ENCODE results near the gene VAV3.
A peak's percentile ranks its signal among the peaks of the same experiment; 100 is the strongest.

The VAV3 gene

GRCh38 chr1:107866870-107867269 lies 98.1 kb downstream of the VAV3 start:
- H3K27me3 ChIP-seq (ENCODE audit: control insufficient read depth, low read length), result no peaks in the 10 kb centered on the region
- peaks cover 37% of the 10 kb centered on the region for H3K4me1 ChIP-seq (ENCODE audit: control insufficient read depth, low read length)
- no peak overlapping the region for H3K4me3 ChIP-seq (ENCODE audit: low read length)
- no peaks in the 10 kb centered on the region for H3K9me3 ChIP-seq (ENCODE audit: control insufficient read depth, insufficient read depth, low read length)
- no peak overlapping the region for H3K27ac ChIP-seq (ENCODE audit: low read depth, low read length)
- H3K79me2 ChIP-seq (ENCODE audit: control insufficient read depth, low read length), result no peaks in the 10 kb centered on the region
- H3K9me2 ChIP-seq (replicated peaks; ENCODE audit: control insufficient read depth, low read length), result no peaks in the 10 kb centered on the region
- TF ChIP-seq EZH2phosphoT487 (IDR thresholded peaks at IDR 0.05; ENCODE audit: borderline replicate concordance, low read length) (no peak), CTCF (IDR thresholded peaks at IDR 0.05; ENCODE audit: low read depth, low read length, poor library complexity, severe bottlenecking) (no peak)
- H4K20me1 ChIP-seq (ENCODE audit: control insufficient read depth, insufficient read depth, low read depth, low read length), result no peaks in the 10 kb centered on the region
- H3F3A ChIP-seq (ENCODE audit: control insufficient read depth, insufficient read depth), result no peaks in the 10 kb centered on the region
- H3K4me2 ChIP-seq (ENCODE audit: low read length), result no peak overlapping the region
- H3K36me3 ChIP-seq (ENCODE audit: control insufficient read depth, low read length), result no peaks in the 10 kb centered on the region

GRCh38 chr1:107865627-107866026 lies 99.4 kb downstream of the VAV3 start:
- Histone ChIP-seq H3K9me2 (replicated peaks; ENCODE audit: control insufficient read depth, low read length) (no peaks in the 10 kb centered on the region), H3K4me2 (ENCODE audit: low read length) (no peak overlapping the region), H3K79me2 (ENCODE audit: control insufficient read depth, low read length) (no peaks in the 10 kb centered on the region), H3K27me3 (ENCODE audit: control insufficient read depth, low read length) (no peaks in the 10 kb centered on the region), H4K20me1 (ENCODE audit: control insufficient read depth, insufficient read depth, low read depth, low read length) (no peaks in the 10 kb centered on the region), H3K36me3 (ENCODE audit: control insufficient read depth, low read length) (no peaks in the 10 kb centered on the region), H3K27ac (ENCODE audit: low read depth, low read length) (no peak overlapping the region), H3K9me3 (ENCODE audit: control insufficient read depth, insufficient read depth, low read length) (no peaks in the 10 kb centered on the region), H3K4me1 (ENCODE audit: control insufficient read depth, low read length) (peaks cover 39% of the 10 kb centered on the region), H3K4me3 (ENCODE audit: low read length) (no peak overlapping the region), H3F3A (ENCODE audit: control insufficient read depth, insufficient read depth) (no peaks in the 10 kb centered on the region)
- TF ChIP-seq CTCF (IDR thresholded peaks at IDR 0.05; ENCODE audit: low read depth, low read length, poor library complexity, severe bottlenecking) (no peak), EZH2phosphoT487 (IDR thresholded peaks at IDR 0.05; ENCODE audit: borderline replicate concordance, low read length) (no peak)

GRCh38 chr1:107863342-107863741 lies 101.6 kb downstream of the VAV3 start:
- H3K27me3 ChIP-seq (ENCODE audit: control insufficient read depth, low read length), result no peaks in the 10 kb centered on the region
- H3K27ac ChIP-seq (ENCODE audit: low read depth, low read length), result no peak overlapping the region
- H3K36me3 ChIP-seq (ENCODE audit: control insufficient read depth, low read length), result no peaks in the 10 kb centered on the region
- no peaks in the 10 kb centered on the region for H3K9me3 ChIP-seq (ENCODE audit: control insufficient read depth, insufficient read depth, low read length)
- H3K79me2 ChIP-seq (ENCODE audit: control insufficient read depth, low read length), result no peaks in the 10 kb centered on the region
- no peak for TF ChIP-seq EZH2phosphoT487 (IDR thresholded peaks at IDR 0.05; ENCODE audit: borderline replicate concordance, low read length)
- TF ChIP-seq CTCF (IDR thresholded peaks at IDR 0.05; ENCODE audit: low read depth, low read length, poor library complexity, severe bottlenecking), result no peak
- no peaks in the 10 kb centered on the region for H4K20me1 ChIP-seq (ENCODE audit: control insufficient read depth, insufficient read depth, low read depth, low read length)
- H3K9me2 ChIP-seq (replicated peaks; ENCODE audit: control insufficient read depth, low read length), result no peaks in the 10 kb centered on the region
- peaks cover 39% of the 10 kb centered on the region for H3K4me1 ChIP-seq (ENCODE audit: control insufficient read depth, low read length)
- no peaks in the 10 kb centered on the region for H3F3A ChIP-seq (ENCODE audit: control insufficient read depth, insufficient read depth)
- no peak overlapping the region for H3K4me3 ChIP-seq (ENCODE audit: low read length)
- H3K4me2 ChIP-seq (ENCODE audit: low read length), result no peak overlapping the region

- Histone ChIP-seq H3K27ac (ENCODE audit: low read depth, low read length) (peak overlapping the region; percentile 42), H3K4me1 (ENCODE audit: control insufficient read depth, low read length) (peaks cover 39% of the 10 kb centered on the region), H3K9me2 (replicated peaks; ENCODE audit: control insufficient read depth, low read length) (no peaks in the 10 kb centered on the region)
Observed at GRCh38 chr1:107862064-107862463, 102.9 kb downstream of the VAV3 start.

More at GRCh38 chr1:107862064-107862463, 102.9 kb downstream of the VAV3 start:
- no peaks in the 10 kb centered on the region for H3K27me3 ChIP-seq (ENCODE audit: control insufficient read depth, low read length)
- TF ChIP-seq CTCF (IDR thresholded peaks at IDR 0.05; ENCODE audit: low read depth, low read length, poor library complexity, severe bottlenecking) (no peak), EZH2phosphoT487 (IDR thresholded peaks at IDR 0.05; ENCODE audit: borderline replicate concordance, low read length) (no peak)
- no peaks in the 10 kb centered on the region for H3K79me2 ChIP-seq (ENCODE audit: control insufficient read depth, low read length)
- H4K20me1 ChIP-seq (ENCODE audit: control insufficient read depth, insufficient read depth, low read depth, low read length), result no peaks in the 10 kb centered on the region
- H3K9me3 ChIP-seq (ENCODE audit: control insufficient read depth, insufficient read depth, low read length), result no peaks in the 10 kb centered on the region
- H3K36me3 ChIP-seq (ENCODE audit: control insufficient read depth, low read length), result no peaks in the 10 kb centered on the region
- H3F3A ChIP-seq (ENCODE audit: control insufficient read depth, insufficient read depth), result no peaks in the 10 kb centered on the region
- peak overlapping the region; percentile 47 for H3K4me2 ChIP-seq (ENCODE audit: low read length)
- peak overlapping the region; percentile 39 for H3K4me3 ChIP-seq (ENCODE audit: low read length)
